GM19438 (cell line): ENCODE results near the gene POLR2H.

Experiments
- ATAC-seq: cut with Tn5 transposase; IDR thresholded peaks from one replicate; pipeline ENCODE4 v1.9.1; 2021; ENCODE audit warnings: low read depth; ENCODE audit not compliant: unreplicated experiment

Gene POLR2H

GRCh38 chr3:184361532-184361931 lies at the start of gene POLR2H, which contains the start of gene CLCN2:
TSS of gene POLR2H (plus strand) at chr3:184361710. CDS start at chr3:184363493, 1,783 bp downstream.
TSS of gene CLCN2 (minus strand) at chr3:184361605. CDS start at chr3:184361479, 126 bp downstream.
- ATAC-seq = peak; percentile 39

- ATAC-seq = peak; percentile 76
Measured at GRCh38 chr3:184314363-184314699, 47.2 kb upstream of the POLR2H start, which contains the start of gene EIF4G1. TSS of gene EIF4G1 (plus strand) at chr3:184314606. CDS start at chr3:184315797, 1,191 bp downstream.

DNA sequence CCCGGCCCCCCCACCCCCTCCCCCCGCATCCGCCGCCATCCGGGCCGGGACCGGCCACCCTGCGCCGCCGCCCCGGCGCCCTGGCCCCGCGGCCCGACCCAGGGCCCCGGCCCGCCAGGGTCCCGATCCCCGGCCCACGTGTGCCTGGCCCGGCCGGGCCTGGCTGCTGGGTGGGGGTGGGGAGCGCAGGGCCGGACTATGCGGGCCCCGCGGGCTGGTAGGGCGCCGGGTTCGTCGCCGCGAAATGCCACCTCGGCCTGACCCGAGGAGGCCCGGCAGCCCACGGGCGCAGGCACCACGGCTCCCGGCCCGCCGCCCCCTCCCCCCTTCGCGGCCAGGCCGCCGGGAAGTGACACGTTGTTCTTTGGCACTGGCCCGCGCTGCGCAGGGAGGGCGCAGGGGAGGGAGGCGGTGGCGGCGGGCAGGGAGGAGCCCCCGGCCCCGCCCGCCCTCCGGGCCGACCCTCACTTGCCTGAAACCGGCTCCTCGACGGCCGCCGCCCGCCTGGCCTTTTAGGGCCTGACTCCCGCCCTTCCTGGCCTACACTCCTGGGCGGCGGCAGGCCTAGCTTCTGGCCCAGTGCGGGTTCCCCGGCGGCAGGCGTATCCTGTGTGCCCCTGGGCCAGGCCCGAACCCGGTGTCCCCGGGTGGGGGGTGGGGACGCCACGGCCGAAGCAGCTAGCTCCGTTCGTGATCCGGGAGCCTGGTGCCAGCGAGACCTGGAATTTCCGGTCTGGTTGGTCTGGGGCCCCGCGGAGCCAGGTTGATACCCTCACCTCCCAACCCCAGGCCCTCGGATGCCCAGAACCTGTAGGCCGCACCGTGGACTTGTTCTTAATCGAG lies 46.6 kb upstream of the POLR2H start:
- peak; percentile 49 for ATAC-seq

DNA sequence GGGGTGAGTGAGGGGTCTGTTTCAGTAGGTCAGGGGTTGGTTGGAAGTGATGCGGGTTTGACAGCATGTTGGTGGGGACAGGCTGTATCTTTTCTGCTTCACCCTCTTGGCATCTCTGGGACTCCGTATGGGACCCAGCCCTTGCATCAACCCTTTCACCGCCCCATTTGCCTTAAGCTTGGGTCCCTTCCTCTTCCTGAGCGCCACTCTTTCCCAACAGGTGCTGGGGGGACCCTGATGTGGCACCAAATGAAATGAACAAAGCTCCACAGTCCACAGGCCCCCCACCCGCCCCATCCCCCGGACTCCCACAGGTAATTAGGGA lies 46.0 kb upstream of the POLR2H start:
- peak; percentile 15 for ATAC-seq

DNA sequence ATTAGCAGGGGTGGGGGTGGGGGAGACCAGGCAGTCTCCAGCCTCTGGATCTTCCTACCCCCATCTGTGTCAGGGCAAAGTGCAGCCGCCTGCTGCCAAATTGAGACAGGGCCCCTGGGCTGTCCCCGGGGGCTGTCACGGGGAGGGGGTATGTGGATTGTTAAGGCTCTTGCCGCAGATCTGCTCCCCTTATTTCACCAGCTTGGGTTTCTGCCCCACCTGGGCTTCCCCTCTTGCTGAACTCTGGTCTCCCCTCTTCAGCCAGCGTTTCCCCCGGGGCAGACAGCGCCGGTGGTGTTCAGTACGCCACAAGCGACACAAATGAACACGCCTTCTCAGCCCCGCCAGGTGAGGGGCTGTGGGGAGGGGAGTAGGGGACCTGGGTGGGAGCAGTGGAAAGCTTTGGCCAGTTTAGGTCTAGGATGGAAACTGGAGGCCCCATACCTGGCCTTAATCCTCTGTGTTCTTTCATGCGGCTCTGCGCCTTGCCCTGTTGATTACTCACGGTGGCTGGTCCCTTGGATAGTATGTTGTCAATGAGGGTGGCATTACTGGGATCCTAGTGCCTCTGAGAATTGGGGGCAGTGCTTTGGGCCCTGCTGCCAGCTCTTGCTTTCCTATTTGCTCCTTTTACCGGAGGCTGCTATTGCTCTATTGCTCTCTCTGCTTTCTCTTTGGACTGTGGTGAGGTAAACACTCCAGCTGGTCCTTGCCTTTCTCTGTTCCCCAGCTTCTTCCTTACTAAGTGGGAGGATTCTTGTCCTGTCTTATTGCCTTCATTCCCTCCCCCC lies 45.4 kb upstream of the POLR2H start:
- no peak for ATAC-seq

DNA sequence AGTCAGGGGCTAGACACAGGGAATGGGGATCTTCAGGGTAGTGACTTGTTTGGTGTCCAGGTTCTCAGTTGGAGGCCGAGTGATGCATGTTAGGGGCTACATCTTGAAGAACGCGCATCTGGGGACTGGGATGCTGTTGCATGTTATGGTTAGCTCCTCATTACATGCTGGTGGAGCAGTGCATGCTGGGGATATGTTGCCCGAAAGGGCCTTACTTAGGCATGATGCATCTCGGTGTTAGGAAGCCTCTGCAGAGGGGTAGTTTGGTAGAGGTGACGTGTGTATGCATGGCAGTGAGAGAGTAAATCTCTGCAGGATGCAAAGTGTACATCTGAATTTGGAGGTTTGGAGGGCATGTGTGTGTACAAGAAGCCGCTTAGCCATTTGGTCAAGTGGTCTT lies 44.7 kb upstream of the POLR2H start:
- ATAC-seq = no peak

DNA sequence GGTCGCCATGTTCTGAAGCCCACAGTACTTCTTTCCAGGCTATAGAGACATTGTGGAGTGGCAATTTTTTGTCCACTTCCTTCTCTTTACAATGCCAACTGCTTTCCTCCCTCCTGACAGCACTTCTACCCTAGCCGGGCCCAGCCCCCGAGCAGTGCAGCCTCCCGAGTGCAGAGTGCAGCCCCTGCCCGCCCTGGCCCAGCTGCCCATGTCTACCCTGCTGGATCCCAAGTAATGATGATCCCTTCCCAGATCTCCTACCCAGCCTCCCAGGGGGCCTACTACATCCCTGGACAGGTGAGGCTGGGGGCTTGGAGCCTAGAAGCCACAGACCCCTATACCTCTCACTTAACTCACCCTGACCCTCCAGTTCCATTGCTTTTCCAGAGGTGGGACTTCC lies 44.3 kb upstream of the POLR2H start:
- no peak for ATAC-seq

- ATAC-seq = no peak
Measured at GRCh38 chr3:184320104-184320445, 41.4 kb upstream of the POLR2H start.

DNA sequence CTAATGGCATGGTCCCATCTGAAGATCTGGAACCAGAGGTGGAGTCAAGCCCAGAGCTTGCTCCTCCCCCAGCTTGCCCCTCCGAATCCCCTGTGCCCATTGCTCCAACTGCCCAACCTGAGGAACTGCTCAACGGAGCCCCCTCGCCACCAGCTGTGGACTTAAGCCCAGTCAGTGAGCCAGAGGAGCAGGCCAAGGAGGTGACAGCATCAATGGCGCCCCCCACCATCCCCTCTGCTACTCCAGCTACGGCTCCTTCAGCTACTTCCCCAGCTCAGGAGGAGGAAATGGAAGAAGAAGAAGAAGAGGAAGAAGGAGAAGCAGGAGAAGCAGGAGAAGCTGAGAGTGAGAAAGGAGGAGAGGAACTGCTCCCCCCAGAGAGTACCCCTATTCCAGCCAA lies 39.8 kb upstream of the POLR2H start:
- ATAC-seq = no peak

GRCh38 chr3:184322731-184323487 lies 38.6 kb upstream of the POLR2H start:
- no peak for ATAC-seq

- ATAC-seq = no peak
Measured at GRCh38 chr3:184323696-184324095, 37.8 kb upstream of the POLR2H start.

DNA sequence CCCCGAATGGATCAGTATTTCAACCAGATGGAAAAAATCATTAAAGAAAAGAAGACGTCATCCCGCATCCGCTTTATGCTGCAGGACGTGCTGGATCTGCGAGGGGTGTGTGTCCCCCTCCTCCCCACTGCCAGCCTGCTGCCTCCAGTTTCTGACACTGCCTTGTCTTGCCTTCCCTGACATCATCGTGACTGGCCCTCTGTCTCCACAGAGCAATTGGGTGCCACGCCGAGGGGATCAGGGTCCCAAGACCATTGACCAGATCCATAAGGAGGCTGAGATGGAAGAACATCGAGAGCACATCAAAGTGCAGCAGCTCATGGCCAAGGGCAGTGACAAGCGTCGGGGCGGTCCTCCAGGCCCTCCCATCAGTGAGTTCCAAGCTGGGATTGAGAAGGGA lies 36.2 kb upstream of the POLR2H start:
- ATAC-seq = no peak

DNA sequence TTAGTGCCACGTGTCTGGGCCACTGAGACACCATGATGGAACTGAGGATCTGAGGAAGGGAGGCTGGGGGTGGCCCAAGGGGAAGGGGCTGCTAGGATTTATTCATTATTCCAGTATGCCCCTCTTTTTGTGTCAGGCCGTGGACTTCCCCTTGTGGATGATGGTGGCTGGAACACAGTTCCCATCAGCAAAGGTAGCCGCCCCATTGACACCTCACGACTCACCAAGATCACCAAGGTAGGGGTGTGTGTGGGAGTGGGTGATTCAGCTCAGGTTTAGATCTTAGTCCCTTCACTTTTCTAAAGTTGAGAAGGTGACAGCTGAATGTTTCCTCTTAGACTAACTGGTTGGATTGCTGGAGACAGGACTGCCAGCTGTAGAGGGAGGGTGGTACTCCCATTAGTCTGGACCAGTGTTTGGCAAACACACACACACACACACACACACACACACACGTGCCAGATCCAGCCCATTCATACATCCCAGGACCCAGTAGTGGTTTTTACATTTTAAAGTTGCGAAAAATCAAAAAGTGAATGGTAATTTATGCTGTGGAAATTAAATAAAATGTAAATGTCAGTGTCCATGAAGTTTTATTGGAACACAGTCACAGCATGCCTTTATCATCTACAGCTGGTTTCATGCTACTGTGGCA lies 35.7 kb upstream of the POLR2H start:
- ATAC-seq = no peak

GRCh38 chr3:184327171-184327570 lies 34.3 kb upstream of the POLR2H start:
- no peak for ATAC-seq

DNA sequence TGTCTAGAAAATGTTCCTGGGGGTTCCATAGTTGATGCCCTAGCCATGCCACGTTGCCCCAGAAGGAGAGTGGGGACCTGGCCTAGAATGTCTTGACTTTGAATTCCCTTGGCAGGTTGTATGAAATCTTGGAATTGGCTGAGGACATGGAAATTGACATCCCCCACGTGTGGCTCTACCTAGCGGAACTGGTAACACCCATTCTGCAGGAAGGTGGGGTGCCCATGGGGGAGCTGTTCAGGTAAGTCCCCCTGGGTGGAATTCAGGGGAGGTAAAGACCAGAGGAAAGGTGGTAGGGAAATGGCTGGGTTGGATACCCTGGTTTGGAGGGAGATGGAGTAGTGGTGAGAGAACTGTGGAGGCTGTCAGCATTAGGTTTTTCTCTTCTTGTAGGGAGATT lies 33.0 kb upstream of the POLR2H start:
- no peak for ATAC-seq

DNA sequence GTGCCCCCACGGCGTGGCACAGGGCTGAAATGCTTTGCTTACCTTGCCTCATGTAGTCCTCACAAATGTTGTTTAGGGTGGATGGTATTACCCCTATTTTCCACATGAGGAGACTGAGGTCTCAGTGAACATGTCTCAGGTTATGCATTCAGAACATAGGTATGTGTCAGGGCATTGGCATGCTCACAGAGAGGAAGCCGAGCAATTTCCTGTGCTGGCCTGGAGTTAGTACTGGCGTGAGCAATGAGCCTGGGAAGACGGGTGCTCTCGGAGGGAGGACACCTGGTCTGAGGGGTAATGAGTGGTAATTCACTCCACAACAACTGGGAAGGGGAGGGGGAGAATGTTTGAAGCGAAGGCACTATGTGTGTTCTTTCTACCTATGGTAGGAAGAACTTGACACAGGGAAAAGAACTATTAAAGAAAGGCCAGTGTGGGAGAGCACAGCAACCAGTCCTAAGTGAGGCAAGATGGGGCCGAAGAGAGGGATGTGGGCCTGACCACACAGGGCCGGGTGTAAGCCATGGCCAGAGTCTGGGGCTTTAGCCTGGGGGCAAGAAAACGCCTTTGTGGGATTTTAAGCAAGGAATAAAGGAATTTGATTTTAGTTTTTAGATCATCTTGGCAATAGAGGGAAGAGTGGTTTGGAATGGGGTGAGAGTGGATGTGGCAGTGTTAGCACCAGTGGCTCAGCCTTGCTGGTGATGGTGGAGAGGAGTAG lies 29.0 kb upstream of the POLR2H start:
- no peak for ATAC-seq

DNA sequence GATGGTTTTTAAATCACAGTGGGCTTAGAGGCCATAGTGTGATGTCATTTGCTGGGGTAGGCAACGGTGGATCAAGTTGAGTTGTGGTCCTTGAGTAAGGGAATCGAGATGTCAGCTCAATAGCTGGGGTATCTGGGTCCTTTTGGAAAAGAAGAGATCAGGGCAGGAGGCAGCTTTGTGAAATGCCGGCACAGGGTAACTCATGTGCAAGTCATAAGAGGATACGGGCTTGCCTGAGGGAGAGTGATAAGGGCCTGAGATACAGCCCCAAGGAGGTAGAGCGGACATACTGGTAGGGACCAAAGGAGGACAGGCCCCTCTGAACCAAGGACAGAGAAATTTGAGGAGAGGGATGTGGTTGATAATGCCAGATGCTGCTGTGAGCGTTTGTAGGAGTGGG lies 28.3 kb upstream of the POLR2H start:
- no peak for ATAC-seq

DNA sequence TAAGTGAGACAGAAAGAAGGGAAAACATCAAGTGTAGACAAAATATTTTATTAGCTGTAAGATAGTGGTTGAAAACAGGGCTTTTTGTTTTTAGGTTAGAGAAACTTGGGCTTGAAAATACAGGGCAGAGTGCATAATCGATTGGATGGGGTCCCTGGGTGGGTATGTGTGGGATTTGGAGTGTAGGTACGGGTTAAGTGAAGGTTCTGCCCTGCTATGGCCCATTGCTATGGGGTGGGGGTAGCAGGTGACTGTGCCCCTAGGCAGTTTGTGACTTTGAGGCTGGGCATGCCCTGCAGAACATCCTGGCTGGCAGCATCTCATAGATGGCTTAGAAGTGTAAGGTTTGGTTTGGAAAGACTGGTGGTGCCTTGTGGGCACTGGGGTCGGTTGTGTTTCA lies 27.8 kb upstream of the POLR2H start:
- no peak for ATAC-seq

DNA sequence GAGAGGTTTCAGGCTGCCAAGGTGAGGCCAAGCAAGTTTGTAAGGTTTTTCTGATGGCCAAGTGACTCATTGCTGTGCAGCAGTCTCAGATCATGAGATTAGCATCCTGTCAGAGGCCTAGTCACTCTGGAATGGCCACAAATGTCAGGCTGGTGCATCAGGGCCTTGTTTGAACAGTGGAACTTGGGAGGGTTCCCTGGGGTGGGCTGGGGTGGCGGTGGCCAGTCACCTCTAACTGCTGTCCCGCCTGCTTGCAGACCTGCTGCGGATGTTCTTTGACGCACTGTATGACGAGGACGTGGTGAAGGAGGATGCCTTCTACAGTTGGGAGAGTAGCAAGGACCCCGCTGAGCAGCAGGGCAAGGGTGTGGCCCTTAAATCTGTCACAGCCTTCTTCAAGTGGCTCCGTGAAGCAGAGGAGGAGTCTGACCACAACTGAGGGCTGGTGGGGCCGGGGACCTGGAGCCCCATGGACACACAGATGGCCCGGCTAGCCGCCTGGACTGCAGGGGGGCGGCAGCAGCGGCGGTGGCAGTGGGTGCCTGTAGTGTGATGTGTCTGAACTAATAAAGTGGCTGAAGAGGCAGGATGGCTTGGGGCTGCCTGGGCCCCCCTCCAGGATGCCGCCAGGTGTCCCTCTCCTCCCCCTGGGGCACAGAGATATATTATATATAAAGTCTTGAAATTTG lies 26.9 kb upstream of the POLR2H start:
- ATAC-seq = no peak

DNA sequence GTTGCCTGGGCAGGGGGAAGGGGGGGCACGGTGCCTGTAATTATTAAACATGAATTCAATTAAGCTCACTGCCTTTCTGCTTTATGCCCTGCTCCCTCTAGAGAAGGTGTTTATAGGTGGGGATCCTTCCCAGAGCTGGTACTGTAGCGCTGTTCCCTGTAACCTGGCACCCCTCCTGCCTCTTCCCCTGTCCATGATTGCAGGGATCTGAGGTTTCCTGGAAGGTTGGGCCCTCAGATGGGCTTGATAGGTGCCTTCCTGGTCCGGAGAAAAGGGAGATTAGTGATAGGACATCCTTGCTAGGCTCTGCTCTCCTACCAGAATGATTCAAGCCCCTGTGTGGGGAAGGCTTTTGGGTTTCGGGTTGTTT lies 26.2 kb upstream of the POLR2H start:
- ATAC-seq = no peak
